Fibroblast of pulmonary artery (primary cell): Measurements from ENCODE around the gene PER3.

Source experiments
- DNase-seq: peaks from one replicate; pipeline ENCODE4 v3.0.0-alpha.2; 2010; ENCODE audit warnings: low read depth
- H3K4me3 ChIP-seq: replicated peaks from 2 replicates; pipeline ENCODE4 v1.5.1; 2011; ENCODE audit warnings: low read depth, mild to moderate bottlenecking, control low read depth, low read length, moderate library complexity
- CTCF ChIP-seq: IDR thresholded peaks from 2 replicates; pipeline ENCODE4 v1.5.1; 2011; ENCODE audit warnings: mild to moderate bottlenecking, control low read depth, low read length, inconsistent platforms; ENCODE audit errors: missing control alignments

PER3 gene

GRCh38 chr1:7749126-7749525, 35.0 kb upstream of the PER3 start:
- DNase-seq, result no peak
- TF ChIP-seq CTCF, result no peak
- H3K4me3 ChIP-seq, result no peak overlapping the region

- no peak for TF ChIP-seq CTCF
- DNase-seq, result no peak
Observed at GRCh38 chr1:7751174-7751573, 32.9 kb upstream of the PER3 start.

DNA sequence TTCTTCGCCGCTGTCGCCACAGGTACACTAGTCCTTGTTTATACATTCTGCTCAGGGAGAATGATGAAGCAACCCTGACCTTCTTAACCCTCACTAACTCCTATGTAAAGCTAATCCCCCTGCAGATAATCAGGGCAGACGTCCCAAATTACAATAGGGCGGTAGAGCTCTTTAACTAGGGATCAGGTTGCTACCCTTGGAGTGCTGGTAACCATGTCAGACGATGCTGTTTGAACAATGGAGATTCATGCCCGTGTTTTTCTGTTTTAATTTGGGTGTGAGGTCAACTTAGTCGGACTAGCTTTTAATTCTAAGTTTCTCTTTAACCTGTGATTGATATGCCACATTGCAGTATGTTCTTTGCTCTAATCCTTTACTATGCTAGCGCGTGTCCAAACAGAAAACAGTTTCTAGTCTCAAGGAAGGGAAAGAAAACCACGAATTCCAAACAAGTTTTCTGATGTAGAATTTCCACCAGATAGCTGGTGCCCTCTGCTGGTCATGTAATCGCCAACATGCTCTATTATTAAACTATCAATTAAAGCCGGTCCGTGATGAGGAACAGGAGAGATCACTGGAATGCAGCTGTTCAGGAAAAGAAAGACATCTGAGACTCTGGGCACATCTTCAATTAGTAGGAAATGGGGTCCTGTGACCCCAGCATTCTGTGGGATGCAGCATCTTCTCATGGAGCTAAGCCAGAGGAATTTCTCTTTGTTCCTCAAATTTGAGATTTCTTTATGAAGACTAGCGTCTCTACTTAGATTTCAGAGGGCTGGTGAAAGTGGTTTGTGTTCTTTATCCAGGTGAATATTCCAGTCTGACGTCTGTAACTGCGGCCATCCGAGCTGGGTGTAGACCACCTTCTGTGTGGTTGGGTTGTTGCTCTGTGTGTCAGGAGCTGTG, 31.3 kb upstream of the PER3 start:
- H3K4me3 ChIP-seq, result peak overlapping the region; percentile 38
- peak; percentile 82 for DNase-seq
- peak; percentile 78 for TF ChIP-seq CTCF

More at GRCh38 chr1:7751174-7751573, 32.9 kb upstream of the PER3 start:
- H3K4me3 ChIP-seq, result no peak overlapping the region

DNA sequence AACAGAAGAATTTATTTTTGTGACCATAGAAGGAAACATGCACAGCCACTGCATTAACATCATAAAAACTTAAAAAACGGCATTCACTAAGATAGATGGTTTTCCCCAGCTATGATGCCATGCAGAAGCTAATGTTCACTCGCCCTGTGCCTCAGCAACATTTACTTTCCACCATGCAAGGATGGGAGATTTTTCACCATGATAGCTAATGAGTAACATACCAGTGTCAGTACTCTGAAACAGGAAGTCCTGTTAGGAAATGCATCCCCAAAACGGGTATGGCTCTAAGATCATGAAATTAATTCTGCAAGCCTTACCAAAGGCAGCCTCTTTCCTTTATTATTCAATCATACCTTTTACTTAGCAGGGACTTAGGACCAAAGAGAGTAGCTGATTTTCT, 30.4 kb upstream of the PER3 start:
- no peak for TF ChIP-seq CTCF
- no peak for DNase-seq
- no peak overlapping the region for H3K4me3 ChIP-seq

DNA sequence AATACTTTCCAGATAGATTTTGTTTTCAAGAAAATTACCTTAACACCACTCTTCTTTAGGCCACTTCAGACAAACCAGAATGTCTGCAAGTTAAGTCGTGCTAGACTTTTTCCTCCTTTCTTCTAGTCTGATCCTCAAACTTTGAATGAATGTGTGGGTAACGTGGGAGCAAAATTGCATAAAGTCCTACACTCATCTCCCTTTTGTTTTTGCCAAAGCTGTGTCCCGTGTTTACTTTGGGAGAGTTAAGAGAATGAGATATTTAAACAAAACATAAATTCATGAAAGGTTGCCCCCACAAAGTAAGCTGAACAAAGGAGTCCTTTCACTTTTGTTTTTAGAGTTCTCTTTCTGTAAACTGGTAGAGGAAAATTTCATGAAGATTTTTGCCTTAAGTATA, 29.9 kb upstream of the PER3 start:
- TF ChIP-seq CTCF, result no peak
- no peak for DNase-seq
- no peak overlapping the region for H3K4me3 ChIP-seq

GRCh38 chr1:7755448-7755847, 28.6 kb upstream of the PER3 start:
- peak; percentile 47 for TF ChIP-seq CTCF
- DNase-seq, result peak; percentile 23
- no peak overlapping the region for H3K4me3 ChIP-seq

DNA sequence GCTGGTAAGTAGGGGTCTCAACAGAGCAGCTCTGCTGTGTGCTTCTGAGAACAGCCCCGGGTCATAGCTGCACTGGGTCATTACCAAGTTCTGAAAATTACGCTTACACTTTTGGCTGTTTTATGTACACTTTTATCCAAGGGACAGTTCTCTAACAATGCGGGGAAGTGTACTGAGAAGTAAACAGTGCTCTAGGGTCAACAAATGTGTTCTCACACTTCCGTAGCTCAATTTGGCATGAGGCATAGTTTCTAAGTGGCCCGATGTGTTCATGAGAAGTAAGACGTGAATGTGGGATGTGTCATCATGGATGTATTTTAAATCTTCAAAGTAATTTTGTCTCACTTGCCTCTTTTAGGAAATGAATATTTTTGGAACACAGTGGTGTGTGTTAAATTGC, 23.8 kb upstream of the PER3 start:
- TF ChIP-seq CTCF, result no peak
- no peak for DNase-seq
- no peak overlapping the region for H3K4me3 ChIP-seq
